Measurements from ENCODE around the gene MED13.
"Not testable (repeated sequence)": the region's sequence is repeated elsewhere in the genome, so short reads cannot be mapped to it uniquely, and the experiment has no call there.

The MED13 gene

GRCh38 chr17:62058611-62059010, 6.5 kb downstream of the MED13 start:
- DNase-seq (ENCODE audit: low read depth in 3 of 3): no peak

GRCh38 chr17:62057696-62058095, 7.4 kb downstream of the MED13 start:
- no peak for DNase-seq (ENCODE audit: low read depth in 3 of 3)

- DNase-seq (ENCODE audit: low read depth in 3 of 3): no peak
These were observed 12.2 kb downstream of the MED13 start for GRCh38 chr17:62052765-62053338.

GRCh38 chr17:62051053-62051452, 14.0 kb downstream of the MED13 start:
- no peak for DNase-seq (ENCODE audit: low read depth in 3 of 3)

GRCh38 chr17:62049299-62049698, 15.8 kb downstream of the MED13 start:
- DNase-seq (ENCODE audit: low read depth in 3 of 3): no peak

GRCh38 chr17:62048262-62048661, 16.8 kb downstream of the MED13 start:
- DNase-seq (ENCODE audit: low read depth in 3 of 3): no peak

GRCh38 chr17:62045517-62045916, 19.6 kb downstream of the MED13 start:
- no peak for DNase-seq (ENCODE audit: low read depth in 3 of 3)

GRCh38 chr17:62045109-62045508, 20.0 kb downstream of the MED13 start:
- no peak for DNase-seq (ENCODE audit: low read depth in 3 of 3)

GRCh38 chr17:62043602-62044001, 21.5 kb downstream of the MED13 start:
- no peak for DNase-seq (ENCODE audit: low read depth in 3 of 3)

- DNase-seq (ENCODE audit: low read depth in 3 of 3): no peak
These were observed 21.9 kb downstream of the MED13 start for GRCh38 chr17:62043140-62043539.

GRCh38 chr17:62038248-62038647, 26.8 kb downstream of the MED13 start:
- DNase-seq (ENCODE audit: low read depth in 3 of 3): no peak

- no peak for DNase-seq (ENCODE audit: low read depth in 3 of 3)
These were observed 31.8 kb downstream of the MED13 start for GRCh38 chr17:62033317-62033716.

- DNase-seq (ENCODE audit: low read depth in 3 of 3): no peak
These were observed 32.6 kb downstream of the MED13 start for GRCh38 chr17:62032480-62032879.

GRCh38 chr17:62030264-62030663, 34.8 kb downstream of the MED13 start:
- DNase-seq (ENCODE audit: low read depth in 3 of 3): no peak

- DNase-seq (ENCODE audit: low read depth in 3 of 3): no peak
These were observed 40.2 kb downstream of the MED13 start for GRCh38 chr17:62024866-62025265.

- DNase-seq (ENCODE audit: low read depth in 3 of 3): no peak
These were observed 47.2 kb downstream of the MED13 start for GRCh38 chr17:62017912-62018311.

GRCh38 chr17:62017496-62017895, 47.6 kb downstream of the MED13 start:
- no peak for DNase-seq (ENCODE audit: low read depth in 3 of 3)

GRCh38 chr17:62014526-62014925, 50.6 kb downstream of the MED13 start:
- no peak for DNase-seq (ENCODE audit: low read depth in 3 of 3)

GRCh38 chr17:62009220-62009619, 55.9 kb downstream of the MED13 start:
- no peak for DNase-seq (ENCODE audit: low read depth in 3 of 3)

- DNase-seq (ENCODE audit: low read depth in 3 of 3): no peak
These were observed 56.8 kb downstream of the MED13 start for GRCh38 chr17:62008294-62008693.

GRCh38 chr17:62004388-62004787, 60.7 kb downstream of the MED13 start:
- no peak for DNase-seq (ENCODE audit: low read depth in 3 of 3)

GRCh38 chr17:62003141-62003540, 61.9 kb downstream of the MED13 start:
- DNase-seq (ENCODE audit: low read depth in 3 of 3): not testable (repeated sequence)

- DNase-seq (ENCODE audit: low read depth in 3 of 3): no peak
These were observed 64.0 kb downstream of the MED13 start for GRCh38 chr17:62001105-62001504.

GRCh38 chr17:62000186-62000585, 64.9 kb downstream of the MED13 start:
- no peak for DNase-seq (ENCODE audit: low read depth in 3 of 3)
